MM.1S (cell line): ENCODE measurements around the gene UCP2.

Experiments
- DNase-seq: peaks from one replicate; pipeline ENCODE4 v3.0.0-alpha.2; 2015
- H2AFZ ChIP-seq: fragments of 300-600 bp; sonication (generic); 2 replicates; pipeline ENCODE4 v1.6.0; 2016; ENCODE audit warnings: antibody characterized with exemption, low read length
- H3F3A ChIP-seq: fragments of 300-600 bp; sonication (generic); 2 replicates; pipeline ENCODE4 v1.6.1; 2016; ENCODE audit warnings: mild to moderate bottlenecking, antibody characterized with exemption, low read length, moderate library complexity, mixed read lengths; ENCODE audit not compliant: insufficient read depth
- H3K27ac ChIP-seq: fragments of 300-600 bp; sonication (generic); 2 replicates; pipeline ENCODE4 v1.5.1; 2016; ENCODE audit warnings: mild to moderate bottlenecking, low read length
- H3K27me3 ChIP-seq: fragments of 300-600 bp; sonication (generic); replicated peaks from 2 replicates; pipeline ENCODE4 v1.6.0; 2016; ENCODE audit warnings: low read length; ENCODE audit not compliant: insufficient read depth
- H3K36me3 ChIP-seq: fragments of 300-600 bp; sonication (generic); replicated peaks from 2 replicates; pipeline ENCODE4 v1.6.1; 2016; ENCODE audit warnings: mild to moderate bottlenecking, low read length, mixed read lengths; ENCODE audit not compliant: insufficient read depth
- H3K4me1 ChIP-seq: fragments of 300-600 bp; sonication (generic); 2 replicates; pipeline ENCODE4 v1.6.1; 2016; ENCODE audit warnings: low read length, mixed read lengths
- H3K4me2 ChIP-seq: fragments of 300-600 bp; sonication (generic); 2 replicates; pipeline ENCODE4 v1.6.0; 2016; ENCODE audit warnings: low read depth, low read length
- H3K4me3 ChIP-seq: fragments of 300-600 bp; sonication (generic); 2 replicates; pipeline ENCODE4 v1.5.1; 2016; ENCODE audit warnings: low read length, mixed read lengths
- H3K79me2 ChIP-seq: fragments of 300-600 bp; sonication (generic); 2 replicates; pipeline ENCODE4 v1.6.1; 2016; ENCODE audit warnings: mixed run types, low read length, mixed read lengths
- H3K9ac ChIP-seq: fragments of 300-600 bp; sonication (generic); 2 replicates; pipeline ENCODE4 v1.6.1; 2016; ENCODE audit warnings: low read length, mixed read lengths
- H3K9me2 ChIP-seq: fragments of 300-600 bp; sonication (generic); replicated peaks from 2 replicates; pipeline ENCODE4 v1.6.1; 2016; ENCODE audit warnings: mild to moderate bottlenecking, low read length, mixed read lengths; ENCODE audit not compliant: insufficient read depth
- H3K9me3 ChIP-seq: fragments of 300-600 bp; sonication (generic); replicated peaks from 2 replicates; pipeline ENCODE4 v1.6.1; 2016; ENCODE audit warnings: mild to moderate bottlenecking, low read length, mixed read lengths; ENCODE audit not compliant: insufficient read depth
- H4K20me1 ChIP-seq: fragments of 300-600 bp; sonication (generic); 2 replicates; pipeline ENCODE4 v1.6.1; 2016; ENCODE audit warnings: mild to moderate bottlenecking, low read length, moderate library complexity, mixed read lengths; ENCODE audit not compliant: insufficient read depth
- CTCF ChIP-seq: fragments of 300-600 bp; sonication (generic); IDR thresholded peaks from 2 replicates; pipeline ENCODE4 v1.5.1; 2016; ENCODE audit warnings: antibody characterized with exemption, low read length, mixed read lengths
- EZH2 ChIP-seq: fragments of 300-600 bp; sonication (generic); optimal IDR thresholded peaks from 2 replicates; pipeline ENCODE3; 2017; ENCODE audit warnings: low read depth, mild to moderate bottlenecking, antibody characterized with exemption, low read length, mixed read lengths
- EZH2phosphoT487 ChIP-seq: fragments of 300-600 bp; sonication (generic); IDR thresholded peaks from 2 replicates; pipeline ENCODE4 v1.6.1; 2018; ENCODE audit warnings: antibody characterized with exemption, low read length

UCP2 gene

DNA sequence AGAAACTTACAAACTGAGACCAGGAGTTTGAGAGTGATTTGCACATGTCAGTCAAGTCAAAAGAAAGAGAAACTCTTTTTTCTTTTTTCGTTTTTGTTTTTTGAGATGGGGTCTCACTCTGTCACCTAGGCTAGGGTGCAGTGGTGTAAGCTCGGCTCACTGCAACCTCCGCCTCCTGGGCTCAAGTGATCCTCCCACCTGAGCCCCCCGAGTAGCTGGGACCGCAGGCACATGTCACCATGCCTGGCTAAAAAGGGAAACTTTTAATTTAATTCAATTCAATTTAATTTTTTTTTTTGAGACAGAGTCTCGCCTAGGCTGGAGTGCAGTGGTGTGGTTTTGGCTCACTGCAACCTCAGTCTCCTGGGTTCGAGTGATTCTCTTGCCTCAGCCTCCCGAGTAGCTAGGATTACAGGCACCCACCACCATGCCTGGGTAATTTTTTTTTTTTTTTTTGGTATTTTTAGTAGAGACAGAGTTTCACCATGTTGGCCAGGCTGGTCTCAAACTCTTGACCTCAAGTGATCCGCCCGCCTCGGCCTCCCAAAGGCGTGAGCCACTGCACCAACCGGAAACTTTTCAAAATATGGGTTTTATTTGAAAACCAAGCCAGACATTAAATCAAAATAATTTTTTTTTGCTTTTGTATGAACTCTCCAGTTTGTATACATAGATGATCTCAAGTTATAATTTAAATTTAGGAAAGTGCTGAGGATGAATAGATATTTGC is 16.4 kb upstream of the UCP2 start:
- no peak overlapping the region for H3K4me2 ChIP-seq
- H3K9me3 ChIP-seq: no peaks in the 10 kb centered on the region
- no peaks in the 10 kb centered on the region for H3F3A ChIP-seq
- no peaks in the 10 kb centered on the region for H3K36me3 ChIP-seq
- H3K27me3 ChIP-seq: no peaks in the 10 kb centered on the region
- TF ChIP-seq EZH2: no peak
- H3K9ac ChIP-seq: no peak overlapping the region
- DNase-seq: no peak
- H4K20me1 ChIP-seq: no peaks in the 10 kb centered on the region
- H3K27ac ChIP-seq: no peak overlapping the region
- no peaks in the 10 kb centered on the region for H3K4me1 ChIP-seq
- H3K4me3 ChIP-seq: no peak overlapping the region
- H3K79me2 ChIP-seq: no peaks in the 10 kb centered on the region
- no peaks in the 10 kb centered on the region for H3K9me2 ChIP-seq
- H2AFZ ChIP-seq: no peak overlapping the region

- Histone ChIP-seq H3K9me2 (no peaks in the 10 kb centered on the region), H3K36me3 (no peaks in the 10 kb centered on the region), H3K4me1 (no peaks in the 10 kb centered on the region), H3K9me3 (no peaks in the 10 kb centered on the region), H3K79me2 (no peaks in the 10 kb centered on the region), H4K20me1 (no peaks in the 10 kb centered on the region), H3F3A (no peaks in the 10 kb centered on the region), H3K9ac (no peak overlapping the region), H3K27me3 (no peaks in the 10 kb centered on the region), H3K27ac (no peak overlapping the region), H3K4me3 (no peak overlapping the region), H2AFZ (no peak overlapping the region), H3K4me2 (no peak overlapping the region)
- no peak for DNase-seq
- no peak for TF ChIP-seq EZH2phosphoT487
- no peak for TF ChIP-seq CTCF
- TF ChIP-seq EZH2: no peak
Measured at GRCh38 chr11:73997120-73997770, 14.6 kb upstream of the UCP2 start.

GRCh38 chr11:73996161-73996747 is 13.6 kb upstream of the UCP2 start:
- no peak overlapping the region for H3K27ac ChIP-seq
- peaks cover 2% of the 10 kb centered on the region; the same call in 1 of the 2 replicates for H3K4me1 ChIP-seq
- no peak for DNase-seq
- no peaks in the 10 kb centered on the region for H3K36me3 ChIP-seq
- H3K4me2 ChIP-seq: no peak overlapping the region
- no peak overlapping the region for H3K9ac ChIP-seq
- no peak overlapping the region for H2AFZ ChIP-seq
- no peaks in the 10 kb centered on the region for H3K9me2 ChIP-seq
- H4K20me1 ChIP-seq: no peaks in the 10 kb centered on the region
- H3K79me2 ChIP-seq: no peaks in the 10 kb centered on the region
- no peaks in the 10 kb centered on the region for H3F3A ChIP-seq
- no peaks in the 10 kb centered on the region for H3K9me3 ChIP-seq
- H3K27me3 ChIP-seq: no peaks in the 10 kb centered on the region
- TF ChIP-seq EZH2: no peak
- no peak for TF ChIP-seq EZH2phosphoT487
- no peak for TF ChIP-seq CTCF
- H3K4me3 ChIP-seq: no peak overlapping the region

DNA sequence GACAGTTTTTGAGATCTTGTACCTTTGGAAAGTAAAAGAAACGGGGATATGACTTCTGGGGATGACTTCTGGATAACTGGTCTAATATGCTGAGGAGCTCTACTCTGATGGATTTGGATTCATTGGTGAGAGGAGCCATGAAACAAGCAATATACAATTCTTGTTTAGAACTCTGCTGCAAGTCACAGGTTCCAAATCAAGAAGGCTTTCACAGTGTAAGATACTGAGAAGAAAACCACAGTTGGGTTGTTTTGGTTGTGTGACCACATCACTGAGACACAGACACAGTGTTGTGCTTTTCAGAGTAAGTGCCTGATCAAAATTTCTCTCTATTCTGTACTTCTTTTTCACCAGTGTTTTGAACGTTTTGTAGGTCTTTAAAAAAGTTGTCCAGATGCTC is 13.1 kb upstream of the UCP2 start:
- no peak for DNase-seq
- Histone ChIP-seq H4K20me1 (no peaks in the 10 kb centered on the region), H3K36me3 (no peaks in the 10 kb centered on the region), H3K9ac (no peak overlapping the region), H3F3A (no peaks in the 10 kb centered on the region), H3K4me3 (no peak overlapping the region), H3K9me2 (no peaks in the 10 kb centered on the region), H3K4me2 (no peak overlapping the region), H3K4me1 (peaks cover 5% of the 10 kb centered on the region; the same call in 1 of the 2 replicates), H3K79me2 (no peaks in the 10 kb centered on the region), H2AFZ (no peak overlapping the region), H3K27me3 (no peaks in the 10 kb centered on the region), H3K27ac (no peak overlapping the region), H3K9me3 (no peaks in the 10 kb centered on the region)
- TF ChIP-seq CTCF (no peak), EZH2 (no peak), EZH2phosphoT487 (no peak)
